Measurements from ENCODE around the gene HERPUD2. TPM values are rescaled to one million over a fixed set of nuclear protein-coding genes. Genes with fewer than 3 reads are reported as not detected.

The HERPUD2 gene
- total and polyA plus RNA-seq, 2 donors (not counting 3 experiments of a cell fraction or from before 2014, with no cell fraction given): 33.9 to 42.0 TPM

GRCh38 chr7:35705932-35706461, 11.1 kb upstream of the HERPUD2 start:
- H3K9me3 ChIP-seq (replicated peaks; ENCODE audit: control insufficient read depth, insufficient read depth, low read length): no peaks in the 10 kb centered on the region
- no peak overlapping the region for H3K9ac ChIP-seq (replicated peaks; ENCODE audit: extremely low read depth, insufficient read depth, low read length)
- ChIA-PET POLR2A (no interaction called here), CTCF (interaction anchor here (4.2 kb wide), 1 partner anchor 201 kb away, joined by 15 read pairs; no protein-coding TSS in a partner anchor)
- H3K79me2 ChIP-seq (ENCODE audit: control insufficient read depth, insufficient read depth, low read length): no peaks in the 10 kb centered on the region
- H2AFZ ChIP-seq (ENCODE audit: low read depth, low read length): no peak overlapping the region
- no peaks in the 10 kb centered on the region for H3K36me3 ChIP-seq (ENCODE audit: control insufficient read depth in 2 of 2, extremely low read depth in 1 of 2, insufficient read depth in 2 of 2, low read length in 2 of 2)
- no peak for DNase-seq (ENCODE audit: low read depth, low spot score)
- H3K4me1 ChIP-seq (ENCODE audit: control insufficient read depth, extremely low read depth, insufficient read depth, low read length): peaks cover 6% of the 10 kb centered on the region
- no peak for FAIRE-seq
- no peak overlapping the region for H3K4me3 ChIP-seq (replicated peaks in 1 of 3; ENCODE audit: insufficient read depth in 1 of 3, low read depth in 1 of 3, low read length in 3 of 3)
- dilution Hi-C loops (cut with MboI; ENCODE audit: extremely low pct_ligation_motif_present, low sequenced_read_pairs): no loop called here
- no peak for TF ChIP-seq FOS (IDR thresholded peaks at IDR 0.05; ENCODE audit: borderline replicate concordance, insufficient read depth, low read length)
- no TSS peak for BruUV-seq (replicated peaks)
- no peaks in the 10 kb centered on the region for H3K27me3 ChIP-seq (ENCODE audit: control insufficient read depth in 2 of 2, insufficient read depth in 2 of 2, low read length in 2 of 2)
- H3K9me1 ChIP-seq (replicated peaks; ENCODE audit: control insufficient read depth, extremely low read depth, insufficient read depth, low read length): no peaks in the 10 kb centered on the region
- H3K4me2 ChIP-seq (ENCODE audit: insufficient read depth, low read length): no peak overlapping the region
- no peaks in the 10 kb centered on the region for H4K20me1 ChIP-seq (replicated peaks; ENCODE audit: control insufficient read depth, extremely low read depth, insufficient read depth, low read length)
- no peak overlapping the region for H3K27ac ChIP-seq (ENCODE audit: insufficient read depth, low read depth, low read length)
- intact Hi-C loops (cut with micrococcal nuclease): no loop called here

- Histone ChIP-seq H3K27me3 (ENCODE audit: control insufficient read depth in 2 of 2, insufficient read depth in 2 of 2, low read length in 2 of 2) (no peaks in the 10 kb centered on the region), H3K4me2 (ENCODE audit: insufficient read depth, low read length) (no peak overlapping the region), H3K36me3 (ENCODE audit: control insufficient read depth in 2 of 2, extremely low read depth in 1 of 2, insufficient read depth in 2 of 2, low read length in 2 of 2) (no peaks in the 10 kb centered on the region), H4K20me1 (replicated peaks; ENCODE audit: control insufficient read depth, extremely low read depth, insufficient read depth, low read length) (no peaks in the 10 kb centered on the region), H2AFZ (ENCODE audit: low read depth, low read length) (no peak overlapping the region), H3K27ac (ENCODE audit: insufficient read depth, low read depth, low read length) (no peak overlapping the region), H3K9me3 (replicated peaks; ENCODE audit: control insufficient read depth, insufficient read depth, low read length) (no peaks in the 10 kb centered on the region), H3K9ac (replicated peaks; ENCODE audit: extremely low read depth, insufficient read depth, low read length) (no peak overlapping the region), H3K4me3 (replicated peaks in 1 of 3; ENCODE audit: insufficient read depth in 1 of 3, low read depth in 1 of 3, low read length in 3 of 3) (no peak overlapping the region), H3K9me1 (replicated peaks; ENCODE audit: control insufficient read depth, extremely low read depth, insufficient read depth, low read length) (no peaks in the 10 kb centered on the region), H3K4me1 (ENCODE audit: control insufficient read depth, extremely low read depth, insufficient read depth, low read length) (peaks cover 8% of the 10 kb centered on the region), H3K79me2 (ENCODE audit: control insufficient read depth, insufficient read depth, low read length) (no peaks in the 10 kb centered on the region)
- intact Hi-C loops (cut with micrococcal nuclease) (no loop called here), dilution Hi-C loops (cut with MboI; ENCODE audit: extremely low pct_ligation_motif_present, low sequenced_read_pairs) (no loop called here)
- CTCF ChIA-PET: interaction anchor here (1.3 to 4.2 kb wide), 3 partner anchors 9 to 202 kb away, joined by 3 to 15 read pairs (median 5); partner anchors contain the start of gene HERPUD2
- TF ChIP-seq JUN (IDR thresholded peaks at IDR 0.05; ENCODE audit: borderline replicate concordance, insufficient read depth, insufficient read length, low read depth) (no peak), MYC (IDR thresholded peaks at IDR 0.05; ENCODE audit: low read depth, low read length) (no peak), FOS (IDR thresholded peaks at IDR 0.05; ENCODE audit: borderline replicate concordance, insufficient read depth, low read length) (no peak), EZH2 (IDR thresholded peaks at IDR 0.05; ENCODE audit: borderline replicate concordance, low read depth, low read length, severe bottlenecking) (no peak), POLR2AphosphoS5 (IDR thresholded peaks at IDR 0.05; ENCODE audit: insufficient read depth, low read depth, low read length) (no peak), MAX (IDR thresholded peaks at IDR 0.05; ENCODE audit: insufficient read depth, insufficient read length) (no peak), CTCF (IDR thresholded peaks at IDR 0.05; ENCODE audit: extremely low read depth in 1 of 2, insufficient read depth in 1 of 2, low read depth in 1 of 2, low read length in 2 of 2) (no peak), POLR2A (IDR thresholded peaks at IDR 0.05; ENCODE audit: low read depth, low read length) (no peak), GATA2 (IDR thresholded peaks at IDR 0.05; ENCODE audit: insufficient read depth, insufficient read length, low read depth, low read length) (no peak)
- FAIRE-seq (no peak), DNase-seq (ENCODE audit: low read depth, low spot score) (no peak)
- POLR2A ChIA-PET: no interaction called here
- no TSS peak for BruUV-seq (replicated peaks)
Observed at GRCh38 chr7:35704261-35704660, 9.3 kb upstream of the HERPUD2 start.

Data from endothelial cell of umbilical vein (primary cell).